ENCODE results near the gene EMC7.
"Not testable (repeated sequence)": the region's sequence is repeated elsewhere in the genome, so short reads cannot be mapped to it uniquely, and the experiment has no call there.

EMC7 gene

DNA sequence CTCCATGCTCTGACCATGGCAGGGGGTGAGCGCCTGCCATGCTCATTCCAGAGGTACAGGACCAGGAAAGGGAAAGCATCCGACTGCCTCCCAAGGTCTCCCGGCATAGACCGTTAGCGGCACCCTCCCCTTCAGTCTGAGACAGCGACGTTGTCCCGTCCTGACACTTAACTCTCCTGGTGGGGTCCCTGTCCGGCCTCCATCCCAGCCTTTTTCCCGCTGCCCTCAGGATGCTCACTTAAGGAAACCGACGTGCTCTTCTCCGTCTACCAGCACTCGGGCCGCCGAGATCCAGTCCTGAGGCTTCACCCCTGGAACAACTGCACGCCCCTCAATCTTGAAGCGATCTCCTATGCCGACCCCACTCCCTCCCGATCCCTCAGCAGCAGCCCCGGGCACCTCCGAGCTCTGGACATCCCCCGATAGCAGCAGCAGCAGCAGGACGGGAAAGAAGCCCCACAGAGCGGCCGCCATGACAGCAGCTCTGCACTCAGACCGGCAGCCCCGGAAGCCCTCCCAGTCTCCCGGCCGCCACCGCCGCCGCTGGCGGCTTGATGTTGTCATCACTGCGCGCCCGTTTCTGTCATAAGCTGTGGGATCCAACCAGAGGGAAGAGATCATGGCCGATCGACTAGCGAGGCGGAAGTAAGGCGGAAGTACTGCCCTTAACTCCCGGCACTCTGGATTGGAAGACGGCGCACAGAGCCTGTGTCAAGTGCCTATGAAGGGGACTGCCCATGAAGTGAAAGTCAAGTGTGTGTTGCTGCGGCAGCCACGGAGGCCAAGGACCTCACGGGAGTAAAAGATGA, at the start of gene EMC7, which contains the start of gene PGBD4:
TSS of gene EMC7 (minus strand) at position 497 of the 809 bp plus-strand sequence. CDS start at position 474, 23 bp downstream.
TSS of gene PGBD4 (plus strand) at position 718 of the 809 bp plus-strand sequence. CDS start 449 bp downstream, outside the sequence.
- DNase-seq, result peak; percentile 99

DNA sequence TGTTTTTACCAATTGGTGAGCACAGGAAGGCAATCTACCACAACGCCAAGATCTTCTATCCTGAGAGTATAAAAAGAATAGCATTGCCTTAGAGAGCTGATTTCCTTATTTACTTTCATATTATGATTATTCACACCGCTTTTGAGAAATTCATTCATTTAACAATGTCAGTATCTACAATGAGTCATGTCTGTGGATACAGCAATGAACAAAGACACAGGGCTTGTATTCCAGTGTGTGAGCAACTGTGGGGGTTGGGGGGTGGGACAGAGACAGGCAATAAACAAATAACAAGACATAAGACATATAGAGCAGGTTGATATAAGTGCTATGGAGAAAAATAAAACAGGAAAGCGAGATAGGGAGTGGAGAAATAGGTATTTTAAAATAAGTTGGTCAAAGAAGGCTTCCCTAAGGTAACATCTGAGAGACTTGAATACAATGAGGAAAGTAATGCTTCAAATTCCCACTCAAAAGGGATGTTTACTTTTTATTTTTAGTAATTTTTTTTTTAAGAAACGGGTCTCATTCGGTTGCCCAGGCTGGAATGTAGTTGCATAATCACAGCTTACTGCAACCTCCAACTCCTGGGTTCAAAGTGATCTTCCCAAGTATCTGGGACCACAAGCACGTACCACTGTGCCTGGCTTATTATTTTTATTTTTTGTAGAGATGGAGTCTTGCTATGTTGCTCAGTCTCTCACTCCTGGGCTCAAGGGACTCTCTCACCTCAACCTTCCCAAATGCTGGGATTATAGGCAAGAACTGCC, 45.9 kb upstream of the EMC7 start:
- DNase-seq, result no peak

DNA sequence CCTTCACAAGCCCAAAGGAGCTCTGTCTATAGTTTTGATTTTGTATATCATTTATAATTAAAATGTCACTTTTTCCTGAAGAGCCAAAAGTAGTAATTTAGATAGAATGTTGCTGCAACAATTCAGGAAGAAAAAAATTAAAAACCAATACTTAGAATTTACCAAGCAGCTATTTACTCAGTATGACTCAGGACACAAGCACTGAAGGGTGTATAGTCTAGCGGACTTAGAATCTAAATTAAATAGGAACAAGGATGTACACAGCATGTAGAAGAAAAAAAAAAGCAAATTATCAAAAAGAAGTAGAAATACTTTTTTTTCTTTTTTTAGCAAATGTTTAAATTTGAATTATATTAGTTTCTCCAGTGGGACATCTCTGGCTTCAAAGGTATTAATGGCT, 31.8 kb upstream of the EMC7 start:
- no peak for DNase-seq

DNA sequence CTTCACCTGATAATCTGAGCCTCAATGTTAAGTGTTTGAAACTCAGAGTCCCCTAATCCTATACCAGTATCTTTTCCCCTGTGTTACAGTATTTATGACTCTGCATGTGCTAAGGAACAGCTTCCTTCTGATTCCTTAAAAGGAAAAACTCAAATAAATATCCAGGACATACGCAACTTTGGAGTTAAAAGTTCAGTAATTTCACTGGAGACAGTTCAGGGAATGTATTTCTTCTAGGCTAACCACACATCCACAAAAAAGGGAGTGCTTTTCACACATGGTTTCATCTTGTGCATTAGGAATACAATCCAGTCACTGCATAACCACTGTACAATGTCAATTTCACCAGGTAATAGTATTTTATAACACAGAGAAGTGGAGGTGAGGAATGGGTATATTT, 31.2 kb upstream of the EMC7 start:
- no peak for DNase-seq

DNA sequence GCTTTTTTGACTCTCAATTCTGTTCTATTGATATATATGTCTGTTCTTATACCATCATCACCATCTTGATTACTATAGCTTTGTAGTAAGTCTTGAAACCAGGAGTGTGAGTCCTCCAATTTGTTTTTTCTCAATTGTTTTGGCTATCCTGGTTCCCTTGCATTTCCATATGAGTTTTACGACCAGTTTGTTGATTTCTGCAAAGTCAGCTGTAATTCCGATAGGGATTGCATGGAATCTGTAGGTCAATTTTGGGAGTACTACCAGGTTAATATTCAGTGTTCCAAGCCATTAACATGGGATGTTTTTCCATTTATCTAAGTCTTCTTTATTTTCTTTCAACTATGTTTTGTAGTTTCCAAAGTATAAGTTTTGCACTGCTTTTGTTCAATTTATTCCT, 27.2 kb upstream of the EMC7 start:
- no peak for DNase-seq

DNA sequence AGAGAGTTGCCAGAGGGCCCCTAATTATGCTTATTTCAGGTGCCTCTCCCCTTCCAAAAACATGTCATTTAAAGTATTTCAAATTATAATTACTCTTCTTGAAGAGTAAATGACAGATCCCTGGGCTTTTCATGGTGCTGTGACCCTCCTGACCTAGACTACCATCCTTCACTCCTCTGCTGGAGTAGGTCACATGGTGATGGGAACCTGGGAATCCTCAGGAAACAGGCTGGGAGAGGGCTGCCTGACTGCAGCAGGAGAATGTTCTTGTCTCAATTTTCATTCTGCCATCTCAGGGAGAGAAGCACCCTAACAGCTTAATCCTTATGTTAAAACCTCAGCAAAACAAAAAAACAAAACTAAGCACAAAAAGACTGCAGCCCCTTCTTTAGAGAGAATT, 24.9 kb upstream of the EMC7 start:
- no peak for DNase-seq

DNA sequence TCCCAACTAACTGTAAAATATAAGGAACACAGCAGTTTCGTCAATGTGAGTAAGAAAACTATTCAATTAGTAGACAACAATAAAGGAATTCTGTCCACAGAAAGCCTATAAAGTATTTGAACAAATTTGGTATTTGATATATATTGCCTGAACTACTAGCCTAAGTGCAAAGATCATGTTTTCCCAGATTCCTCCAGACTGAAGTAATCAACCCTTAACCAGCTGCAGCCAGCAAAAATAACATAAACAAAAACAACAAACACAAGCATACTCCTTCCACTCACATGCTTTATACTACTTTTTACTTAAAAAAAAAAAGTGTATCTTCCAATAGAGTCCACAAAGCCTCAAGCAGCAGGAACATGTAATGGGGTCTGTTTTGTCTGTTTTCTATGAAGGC, 24.3 kb upstream of the EMC7 start:
- no peak for DNase-seq

DNA sequence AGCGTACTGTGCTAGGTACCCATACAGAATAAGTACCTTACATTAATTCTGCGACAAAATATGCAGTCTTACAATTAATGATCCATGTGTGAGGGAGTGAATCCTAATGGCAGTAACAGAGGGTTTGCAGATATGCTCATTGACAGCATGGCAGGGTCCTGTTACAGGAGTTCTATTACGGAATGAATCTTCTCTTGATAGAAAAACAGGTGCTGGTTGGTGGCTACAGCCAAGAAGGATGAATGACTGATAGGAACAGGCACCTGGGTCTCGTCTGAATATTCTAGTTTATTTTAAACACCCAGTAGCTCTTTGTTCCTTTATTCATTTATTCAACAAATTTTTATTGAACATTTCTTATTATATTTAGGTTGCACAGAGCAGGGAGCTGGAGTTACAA, 23.0 kb upstream of the EMC7 start:
- DNase-seq, result no peak

DNA sequence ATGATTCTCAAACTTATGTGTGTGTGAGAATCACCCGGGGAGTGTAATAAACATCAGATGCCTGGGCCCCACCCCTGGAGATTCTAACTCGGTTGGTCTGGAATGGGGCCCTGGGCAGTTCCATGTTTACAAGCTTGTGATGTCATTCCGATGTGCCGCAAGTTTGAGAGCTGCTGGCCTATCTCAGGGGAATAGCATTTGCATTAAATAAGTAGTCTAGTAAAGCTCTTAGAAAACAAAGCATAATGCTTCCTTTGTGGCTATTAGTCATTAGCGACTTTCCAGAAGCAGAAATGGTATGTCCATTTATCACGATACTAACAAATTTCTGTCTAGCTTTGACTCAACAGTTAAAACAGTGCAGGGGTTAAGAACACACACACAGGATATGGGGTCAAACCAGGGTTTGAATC, 21.1 kb upstream of the EMC7 start:
- no peak for DNase-seq

DNA sequence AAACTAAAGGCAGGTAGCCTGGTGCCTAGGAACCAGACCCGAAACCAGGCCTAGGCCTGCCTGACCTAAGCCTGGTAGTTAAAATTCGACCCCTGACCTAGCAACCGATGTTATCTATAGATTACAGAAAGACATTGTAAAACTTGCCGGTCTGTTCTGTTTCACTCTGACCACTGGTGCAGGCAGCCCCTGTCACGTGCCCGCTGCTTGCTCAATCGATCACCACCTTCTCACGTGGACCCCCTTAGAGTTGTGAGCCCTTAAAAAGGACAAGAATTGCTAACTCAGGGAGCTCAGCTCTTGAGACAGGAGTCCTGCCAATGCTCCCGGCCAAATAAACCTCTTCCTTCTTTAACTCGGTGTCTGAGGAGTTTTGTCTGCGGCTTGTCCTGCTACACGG, 20.1 kb upstream of the EMC7 start:
- not testable (repeated sequence) for DNase-seq

DNA sequence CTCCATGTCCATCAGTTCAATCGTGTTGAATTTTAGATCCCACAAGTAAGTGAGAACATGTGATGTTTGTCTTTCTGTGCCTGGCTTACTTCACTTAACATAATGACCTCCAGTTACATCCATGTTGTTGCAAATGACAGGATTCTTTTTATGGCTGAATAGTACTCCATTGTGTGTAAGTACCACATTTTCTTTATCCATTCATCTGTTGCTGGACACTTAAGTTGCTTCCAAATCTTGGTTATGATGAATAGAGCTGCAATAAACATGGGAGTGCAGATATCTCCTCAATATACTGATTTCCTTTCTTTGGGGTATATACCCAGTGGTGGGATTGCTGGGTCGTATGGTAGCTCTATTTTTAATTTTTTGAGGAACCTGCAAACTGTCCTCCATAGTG, 18.8 kb upstream of the EMC7 start:
- DNase-seq, result not testable (repeated sequence)

DNA sequence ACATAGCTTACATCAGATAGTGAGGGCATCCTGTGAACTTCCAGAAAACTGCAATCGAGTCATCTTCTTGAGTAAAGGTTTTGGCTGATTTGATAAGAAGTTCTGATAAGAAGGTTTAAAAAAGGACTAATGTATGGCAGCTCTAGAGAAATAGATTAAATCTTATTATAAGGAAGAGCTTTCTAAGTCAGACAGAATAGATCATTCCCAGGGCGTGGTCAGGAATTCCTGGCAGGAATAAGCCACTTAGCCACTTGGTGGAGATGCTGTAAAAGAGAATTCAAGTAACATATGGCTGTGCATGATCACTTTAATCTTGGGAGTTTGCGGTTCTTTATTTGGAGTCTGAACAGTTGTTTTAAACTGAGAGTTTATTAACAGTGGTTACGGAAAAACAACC, 17.6 kb upstream of the EMC7 start:
- DNase-seq, result no peak

DNA sequence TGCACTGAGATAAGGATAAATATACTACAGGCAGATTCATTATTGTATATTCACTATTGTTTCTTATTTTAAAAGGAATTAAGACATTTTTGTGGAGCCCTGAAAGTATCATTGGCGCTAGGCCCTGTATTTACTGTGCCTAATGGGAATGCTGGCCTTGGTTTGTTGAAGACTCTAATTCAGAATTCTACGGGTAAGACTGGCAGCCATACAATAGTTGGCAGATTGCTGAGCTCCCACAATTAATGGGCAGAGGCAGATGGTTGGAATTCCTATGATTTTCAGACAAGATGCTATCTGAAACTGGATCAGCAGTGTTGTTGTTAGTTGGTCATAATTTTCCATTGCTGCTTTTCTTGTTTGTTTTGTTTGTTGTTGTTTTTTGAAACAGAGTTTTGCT, 15.0 kb upstream of the EMC7 start:
- DNase-seq, result no peak

DNA sequence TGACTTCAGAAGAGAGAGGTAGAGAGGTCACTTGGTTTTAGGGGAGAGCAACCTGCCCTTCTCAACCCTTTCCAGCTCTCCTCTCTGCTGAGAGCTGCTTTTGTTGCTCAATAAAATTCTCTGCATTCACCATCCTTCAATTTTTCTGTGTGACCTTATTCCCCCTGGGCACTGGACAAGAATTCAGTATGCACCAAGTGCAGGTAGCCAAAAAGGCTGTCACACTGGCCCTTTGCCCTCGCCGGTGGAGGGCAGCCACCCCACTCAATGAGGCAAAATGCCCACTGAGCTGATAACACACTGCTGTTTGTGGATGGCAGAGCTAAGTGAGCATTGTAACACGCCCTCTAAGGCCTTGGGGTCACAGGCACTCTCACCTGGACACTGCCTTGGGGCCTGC, 13.1 kb upstream of the EMC7 start:
- no peak for DNase-seq

DNA sequence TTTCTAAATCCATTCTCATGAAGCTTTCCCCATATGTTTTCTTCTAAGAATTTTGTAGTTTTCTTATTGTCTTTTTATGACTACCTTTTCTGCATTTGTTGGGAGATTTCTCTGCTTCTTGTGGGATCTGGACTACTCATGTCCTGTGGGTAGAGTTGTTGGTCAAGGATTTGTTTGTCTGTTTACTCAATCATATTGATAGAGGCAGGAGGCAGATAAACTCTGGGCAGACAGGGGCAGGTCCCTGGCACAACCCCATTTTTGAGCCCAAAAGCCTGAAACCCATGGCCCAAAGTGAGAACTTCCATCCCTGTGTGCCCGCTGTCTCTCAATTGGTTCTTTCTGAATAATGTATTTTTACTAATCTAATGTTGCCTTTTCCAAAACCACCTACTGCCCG, 12.6 kb upstream of the EMC7 start:
- no peak for DNase-seq

DNA sequence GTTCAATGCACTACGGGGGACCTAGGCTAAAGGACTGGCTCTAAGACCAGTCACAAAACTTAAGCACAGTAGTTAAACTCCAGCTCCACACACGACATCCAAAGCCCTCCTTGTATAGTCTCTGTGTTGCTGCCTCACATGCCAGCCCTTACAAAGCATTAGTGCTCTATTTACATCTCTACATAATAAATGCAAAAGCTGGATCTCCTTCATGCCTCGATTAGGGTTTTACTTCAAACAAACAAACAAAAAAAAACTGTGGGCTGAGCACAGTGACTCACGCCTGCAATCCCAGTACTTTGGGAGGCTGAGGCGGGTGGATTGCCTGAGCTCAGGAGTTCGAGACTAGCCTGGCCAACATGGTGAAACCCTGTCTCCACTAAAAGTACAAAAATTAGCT, 9.8 kb upstream of the EMC7 start:
- no peak for DNase-seq

DNA sequence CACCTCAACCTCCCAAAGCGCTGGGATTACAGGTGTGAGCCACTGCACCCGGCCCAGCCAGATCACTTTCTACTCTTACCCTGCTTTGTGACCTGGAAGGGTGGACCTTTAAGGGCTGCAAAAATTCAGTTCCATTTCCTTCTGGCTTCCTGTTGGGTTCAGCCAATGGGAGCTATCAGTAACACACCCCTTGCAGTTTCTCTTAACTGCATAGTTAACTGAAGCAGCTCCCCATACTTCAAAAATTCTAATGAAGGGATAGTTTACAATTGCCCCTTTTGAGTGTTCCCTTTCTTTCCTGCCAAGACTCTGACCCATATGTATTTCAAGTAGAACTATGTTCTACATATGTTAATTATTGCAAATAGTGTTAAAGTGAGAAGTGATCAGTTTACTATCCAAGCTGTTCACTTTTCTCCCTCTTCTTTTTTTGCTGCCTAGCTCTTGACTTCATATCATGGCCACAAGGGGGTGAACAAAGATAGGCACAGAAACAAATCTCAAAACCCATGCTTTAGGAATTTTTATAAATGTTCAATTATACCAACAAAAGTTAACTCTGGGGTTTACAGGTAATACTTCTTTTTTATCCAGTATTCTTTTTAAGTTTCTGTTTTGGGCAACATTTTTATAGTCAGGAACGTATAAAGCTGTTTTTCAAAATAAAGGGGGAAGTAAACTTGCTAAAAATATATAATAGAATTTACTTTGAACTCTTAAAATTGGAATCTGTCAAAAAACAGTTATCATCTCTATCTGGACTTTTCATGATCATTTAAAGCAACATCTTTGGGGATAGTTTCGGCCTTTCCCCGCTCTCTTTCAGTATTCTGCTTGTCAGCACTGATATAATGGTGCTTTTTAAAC, 8.4 kb upstream of the EMC7 start:
- DNase-seq, result no peak

DNA sequence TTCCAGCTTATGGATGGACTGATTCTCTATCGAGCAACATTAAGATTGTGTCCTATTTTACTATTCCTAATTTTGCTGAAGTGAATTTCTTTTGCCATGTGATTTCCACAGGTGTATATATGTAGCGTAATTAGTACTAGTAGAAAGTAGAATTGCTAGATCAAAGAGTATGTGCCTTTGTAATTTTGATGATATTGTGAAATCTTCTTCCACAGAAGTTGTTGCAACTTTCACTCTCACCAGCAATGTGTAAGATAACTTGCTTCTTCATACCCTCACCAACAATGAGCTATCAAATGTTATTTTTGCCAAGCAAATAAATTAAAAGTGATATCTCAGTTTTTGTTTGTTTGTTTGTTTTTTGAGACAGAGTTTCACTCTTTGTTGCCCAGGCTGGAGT, 5.7 kb upstream of the EMC7 start:
- no peak for DNase-seq

DNA sequence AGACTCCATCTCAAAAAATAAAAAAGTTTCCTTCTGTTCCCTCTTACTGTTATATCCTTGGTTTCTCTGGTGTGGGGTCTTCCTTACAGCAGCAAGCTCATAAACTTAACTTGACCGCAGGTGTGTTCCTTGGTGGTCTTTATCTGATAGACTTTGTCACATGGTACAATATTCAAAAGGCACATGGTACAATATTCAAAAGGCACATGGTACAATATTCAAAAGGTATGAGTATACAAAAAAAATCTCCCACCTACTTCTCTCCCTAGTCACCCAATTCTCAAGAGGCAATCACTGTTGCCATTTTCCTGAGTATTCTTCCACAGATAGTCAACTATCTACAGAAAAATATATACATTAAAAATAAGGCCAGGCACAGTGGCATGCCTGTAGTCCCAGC, 4.8 kb upstream of the EMC7 start:
- no peak for DNase-seq

DNA sequence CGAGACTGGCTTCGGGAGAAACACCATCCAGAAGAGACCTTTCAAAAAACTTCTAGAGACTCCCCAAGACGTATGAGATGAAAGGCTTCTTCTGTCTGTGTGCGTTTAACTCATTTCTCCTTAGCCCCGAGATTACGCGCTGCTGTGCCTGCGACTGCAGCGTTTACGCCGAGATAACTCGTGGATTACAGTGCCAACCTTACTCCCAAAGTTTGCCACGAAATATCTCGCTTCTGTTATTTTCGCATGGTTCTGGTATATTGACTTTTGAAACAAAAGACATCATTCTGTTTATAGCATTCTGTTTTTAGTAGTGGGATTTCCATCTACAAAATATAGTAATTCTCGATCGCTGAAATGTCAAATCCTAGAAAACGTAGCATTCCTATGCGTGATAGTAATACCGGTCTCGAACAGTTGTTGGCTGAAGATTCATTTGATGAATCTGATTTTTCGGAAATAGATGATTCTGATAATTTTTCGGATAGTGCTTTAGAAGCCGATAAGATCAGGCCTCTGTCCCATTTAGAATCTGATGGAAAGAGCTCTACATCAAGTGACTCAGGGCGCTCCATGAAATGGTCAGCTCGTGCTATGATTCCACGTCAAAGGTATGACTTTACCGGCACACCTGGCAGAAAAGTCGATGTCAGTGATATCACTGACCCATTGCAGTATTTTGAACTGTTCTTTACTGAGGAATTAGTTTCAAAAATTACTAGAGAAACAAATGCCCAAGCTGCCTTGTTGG, 688 bp upstream of the EMC7 start:
- DNase-seq, result no peak

DNA sequence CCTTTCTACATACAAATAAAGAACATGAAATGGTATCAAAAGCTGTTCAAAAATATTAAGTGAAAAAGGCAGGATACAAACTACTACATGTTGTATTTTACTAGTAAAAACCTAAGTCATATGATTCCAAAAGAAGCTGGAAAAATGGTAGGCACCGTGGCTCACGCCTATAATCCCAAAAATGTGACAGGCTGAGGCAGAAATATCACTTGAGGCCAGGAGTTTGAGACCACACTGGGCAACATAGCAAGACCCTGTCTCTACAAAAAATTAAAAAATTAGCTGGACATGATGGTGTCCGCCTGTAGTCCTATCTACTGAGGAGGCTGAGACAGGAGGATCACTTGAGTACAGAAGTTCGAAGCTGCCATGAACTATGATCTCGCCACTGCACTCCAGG, 1.7 kb downstream of the EMC7 start:
- no peak for DNase-seq

DNA sequence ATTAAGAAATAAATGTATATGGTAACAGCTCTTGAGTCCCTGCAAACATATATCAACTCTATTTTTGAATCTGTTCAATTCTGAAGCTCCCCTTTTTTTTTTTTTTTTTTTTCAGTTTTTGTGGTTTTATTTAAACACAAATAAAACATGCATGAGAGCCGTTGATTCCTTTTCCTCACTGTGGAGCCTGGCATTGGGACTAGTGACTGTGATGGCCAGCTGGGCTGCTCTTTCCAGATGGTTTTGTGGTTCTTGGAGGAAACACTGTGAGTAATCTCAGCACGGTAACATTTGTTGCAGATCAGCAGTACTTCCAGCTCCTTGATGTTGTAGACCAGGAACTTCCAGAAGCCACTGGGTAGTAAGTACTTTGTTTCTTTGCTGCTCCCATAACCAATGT, 15.9 kb downstream of the EMC7 start:
- no peak for DNase-seq

DNA sequence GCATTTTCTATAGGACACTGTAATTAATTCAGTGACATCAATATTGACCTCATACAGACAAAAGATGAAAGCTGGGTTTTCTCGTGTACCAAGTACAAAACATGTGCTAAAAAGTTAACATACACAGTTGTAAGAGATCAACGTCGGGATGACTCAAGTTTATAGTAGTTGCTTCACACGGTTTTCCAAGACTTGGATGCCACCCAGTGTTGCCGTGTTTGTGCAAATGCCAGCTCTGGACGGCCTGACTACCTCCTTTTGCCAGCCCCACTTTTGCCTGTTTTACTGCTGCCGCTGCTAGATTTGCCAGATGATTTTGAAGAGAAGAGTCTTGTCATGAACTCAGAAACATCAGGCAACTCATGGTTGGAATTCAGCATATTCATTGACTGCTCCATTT, 17.6 kb downstream of the EMC7 start:
- no peak for DNase-seq
